Panc1 (cell line): ENCODE data around the gene CTXND2. TPM values are rescaled to one million over a fixed set of nuclear protein-coding genes. Genes with fewer than 3 reads are reported as not detected.

ENCODE experiments used
- ATAC-seq: fragments of 200-7000 bp; cut with Tn5 transposase; 2 replicates; pipeline ENCODE4 v1.9.1; 2020; ENCODE audit warnings: mild to moderate bottlenecking, moderate library complexity
- BruUV-seq: library from RNA; stranded (reverse); fragments of 400-500 nt; replicated peaks from 2 replicates; lab custom pipeline; 2021; lab: Mats Ljungman, UMichigan
- CTCF ChIA-PET: fragments of 300-600 bp; sonication (Branson Sonifier 250); formaldehyde crosslinking; loops from one replicate; lab custom pipeline; 2022; ENCODE audit warnings: antibody characterized with exemption; lab: Charles Lee
- POLR2A ChIA-PET: fragments of 300-600 bp; sonication (Branson Sonifier 250); formaldehyde crosslinking; loops from one replicate; lab custom pipeline; 2022; ENCODE audit warnings: antibody characterized with exemption; lab: Charles Lee
- DNase-seq: peaks from one replicate; pipeline ENCODE4 v3.0.0-alpha.2; 2010; ENCODE audit warnings: low read depth, low spot score
- H3K27ac ChIP-seq: 2 replicates; pipeline ENCODE4 v1.5.1; 2011; ENCODE audit warnings: mild to moderate bottlenecking, low read length, inconsistent platforms
- H3K27me3 ChIP-seq: fragments of 200-500 bp; sonication (Bioruptor generic); 2 replicates; pipeline ENCODE4 v1.6.0; 2014; ENCODE audit warnings: low read length, inconsistent platforms; ENCODE audit not compliant: control insufficient read depth, insufficient read depth
- H3K36me3 ChIP-seq: fragments of 200-500 bp; sonication (Bioruptor generic); 2 replicates; pipeline ENCODE4 v1.5.1; 2014; ENCODE audit warnings: inconsistent platforms, mild to moderate bottlenecking, low read length, moderate library complexity; ENCODE audit not compliant: control insufficient read depth, insufficient read depth
- H3K4me1 ChIP-seq: 2 replicates; pipeline ENCODE4 v1.5.1; 2011; ENCODE audit warnings: inconsistent platforms, mild to moderate bottlenecking, low read length, moderate library complexity; ENCODE audit not compliant: control insufficient read depth, insufficient read depth
- H3K4me3 ChIP-seq, 2 experiments: 2 replicates each; pipeline ENCODE4 v1.5.1; 2011 to 2012; ENCODE audit warnings: low read depth in 2 of 2, low read length in 2 of 2, mild to moderate bottlenecking in 2 of 2, inconsistent platforms in 1 of 2, moderate library complexity in 1 of 2
- H3K9me3 ChIP-seq: fragments of 200-500 bp; sonication (Bioruptor generic); 2 replicates; pipeline ENCODE4 v1.5.1; 2014; ENCODE audit warnings: low read depth, mild to moderate bottlenecking, inconsistent platforms, low read length, moderate library complexity; ENCODE audit not compliant: control insufficient read depth, insufficient read depth
- CTCF ChIP-seq: fragments of 450-650 bp; IDR thresholded peaks from 2 replicates; pipeline ENCODE4 v1.5.1; 2017; ENCODE audit warnings: mild to moderate bottlenecking
- POLR2AphosphoS5 ChIP-seq: IDR thresholded peaks from 2 replicates; pipeline ENCODE4 v1.6.1; 2012; ENCODE audit warnings: mild to moderate bottlenecking, low read depth, low read length, moderate library complexity
- REST ChIP-seq, 2 experiments: IDR thresholded peaks; 2 replicates each; pipeline ENCODE4 v1.6.1; 2011 to 2012; ENCODE audit warnings: low read depth in 2 of 2, control low read depth in 1 of 2, low read length in 1 of 2, mild to moderate bottlenecking in 1 of 2, moderate library complexity in 1 of 2; ENCODE audit not compliant: insufficient read depth in 1 of 2
- SIN3A ChIP-seq: IDR thresholded peaks from 2 replicates; pipeline ENCODE4 v1.6.1; 2012; ENCODE audit warnings: low read depth, mild to moderate bottlenecking, low read length, moderate library complexity, borderline replicate concordance; ENCODE audit not compliant: insufficient read depth
- TCF7L2 ChIP-seq: IDR thresholded peaks from 2 replicates; pipeline ENCODE4 v1.6.1; 2011; ENCODE audit warnings: mild to moderate bottlenecking, low read depth, low read length, inconsistent platforms
- in situ Hi-C: cut with HindIII; loops from 2 replicates; pipeline ENCODE4 v1.10.0; 2016; ENCODE audit warnings: low sequenced_read_pairs, low pct_unique_long_range_greater_than_20kb
- intact Hi-C: fragments of 100-400 bp; cut with micrococcal nuclease; formaldehyde crosslinking; loops from one replicate; pipeline ENCODE4 v1.10.0; 2022; ENCODE audit not compliant: unreplicated experiment
- total RNA-seq: library from RNA; stranded (reverse); gene quantifications from one replicate; pipeline ENCODE4 v1.2.1, GENCODE V29; 2021; ENCODE audit not compliant: unreplicated experiment

Gene CTXND2
- total RNA-seq, 1 experiment from 2014 or later, result not detected

- Histone ChIP-seq H3K4me3 (no peak overlapping the region), H3K4me1 (no peaks in the 10 kb centered on the region), H3K36me3 (no peaks in the 10 kb centered on the region), H3K27me3 (no peaks in the 10 kb centered on the region), H3K9me3 (no peaks in the 10 kb centered on the region; the same call in 1 of the 2 replicates), H3K27ac (no peak overlapping the region)
- intact Hi-C loops (no loop called here), in situ Hi-C loops (no loop called here)
- POLR2A ChIA-PET, result no interaction called here
- CTCF ChIA-PET, result no interaction called here
- DNase-seq, result no peak
- TF ChIP-seq POLR2AphosphoS5, result no peak
- no peak for TF ChIP-seq TCF7L2
- no peak for TF ChIP-seq REST (IDR thresholded peaks at IDR 0.05; ENCODE audit: insufficient read depth in 1 of 2, low read depth in 2 of 2, low read length in 1 of 2)
- TF ChIP-seq CTCF, result no peak
- TF ChIP-seq SIN3A, result no peak
- ATAC-seq, result no peak
- no TSS peak for BruUV-seq
These were observed 19.9 kb downstream of the CTXND2 start for GRCh38 chr1:150906813-150907212.

- intact Hi-C loops, result no loop called here
- ATAC-seq, result no peak
- Histone ChIP-seq H3K4me1 (no peaks in the 10 kb centered on the region), H3K27ac (no peak overlapping the region), H3K36me3 (no peaks in the 10 kb centered on the region), H3K9me3 (no peaks in the 10 kb centered on the region; the same call in 1 of the 2 replicates), H3K27me3 (no peaks in the 10 kb centered on the region), H3K4me3 (no peak overlapping the region)
- TF ChIP-seq CTCF (no peak), REST (IDR thresholded peaks at IDR 0.05; ENCODE audit: insufficient read depth in 1 of 2, low read depth in 2 of 2, low read length in 1 of 2) (no peak), TCF7L2 (no peak), POLR2AphosphoS5 (no peak), SIN3A (no peak)
- in situ Hi-C loops, result no loop called here
- no peak for DNase-seq
- ChIA-PET POLR2A (interaction anchor here (0.6 kb wide), 2 partner anchors 38 to 416 kb away, joined by 3 to 5 read pairs; no protein-coding TSS in a partner anchor), CTCF (interaction anchor here (0.6 to 0.7 kb wide), 2 partner anchors 38 to 347 kb away, joined by 3 to 4 read pairs; no protein-coding TSS in a partner anchor)
- BruUV-seq, result no TSS peak
These were observed 22.7 kb downstream of the CTXND2 start for GRCh38 chr1:150909585-150910180.
